Mucosa of descending colon (tissue), 3 donors: ENCODE results near the gene SPTB. TPM values are rescaled to one million over a fixed set of nuclear protein-coding genes. Genes with fewer than 3 reads are reported as not detected.

Experiments
- ATAC-seq: fragments of 200-7000 bp; cut with Tn5 transposase; one replicate; pipeline ENCODE4 v1.9.1; 2020; ENCODE audit warnings: mild to moderate bottlenecking, moderate library complexity
- DNase-seq, 3 donors: peaks; one replicate each; pipeline ENCODE4 v3.0.0-alpha.2; 2020
- H3K36me3 ChIP-seq: fragments of 200-600 bp; one replicate; pipeline ENCODE4 v1.8.0; 2021; ENCODE audit warnings: low read depth, mild to moderate bottlenecking
- H3K4me1 ChIP-seq: fragments of 200-600 bp; one replicate; pipeline ENCODE4 v1.8.0; 2021; ENCODE audit warnings: low read depth, mild to moderate bottlenecking
- H3K4me3 ChIP-seq: fragments of 200-600 bp; one replicate; pipeline ENCODE4 v1.8.0; 2021; ENCODE audit warnings: mild to moderate bottlenecking
- H3K9me3 ChIP-seq: fragments of 200-600 bp; one replicate; pipeline ENCODE4 v1.8.0; 2021; ENCODE audit warnings: mild to moderate bottlenecking
- CTCF ChIP-seq: fragments of 200-600 bp; IDR thresholded peaks from one replicate; pipeline ENCODE4 v1.8.0; 2022; ENCODE audit warnings: antibody characterized with exemption, mild to moderate bottlenecking
- intact Hi-C, 2 donors: fragments of 100-400 bp; cut with DNase I in 1 of 2; cut with micrococcal nuclease in 1 of 2; formaldehyde crosslinking; loops; one replicate each; pipeline versions ENCODE4 v1.11.0 to v1.11.1; 2022; cut with DNase I, micrococcal nuclease
- total RNA-seq, 3 donors: library from RNA; stranded (reverse); fragmentation: NEBNext Ultra II Directional in 2 of 3; extraction: Animal tissue kit (Norgen Biotek cat#: 25700) in 2 of 3; gene quantifications; one replicate each; pipeline versions ENCODE4 v1.2.1 to v1.2.4, GENCODE V29; 2021 to 2023
- donor health status: DM: no; HTN: no; CAD: no; lungs with moderate emphysema.
- donor health status: DM: no; HTN: no; CAD: no.
- donor health status: DM: no; HTN: yes; CAD: no.

Gene SPTB
- total RNA-seq, 3 donors from 2014 or later = 0.35 to 1.4 (median 0.51) TPM

- DNase-seq = peak; percentile 70 to 81 (median 81)
- peak; percentile 31 for ATAC-seq
- peaks cover 38% of the 10 kb centered on the region for H3K4me1 ChIP-seq
- H3K4me3 ChIP-seq = no peak overlapping the region
- no peaks in the 10 kb centered on the region for H3K9me3 ChIP-seq
- intact Hi-C loops = loop anchor here (5.0 kb wide), 1 partner anchor 88 kb away; no protein-coding TSS in a partner anchor
- peak; percentile 68 for TF ChIP-seq CTCF
- no peaks in the 10 kb centered on the region for H3K36me3 ChIP-seq
Observed at GRCh38 chr14:64760146-64760755, 119.5 kb downstream of the SPTB start.

GRCh38 chr14:64759555-64759938 is 120.2 kb downstream of the SPTB start:
- Histone ChIP-seq H3K4me3 (no peak overlapping the region), H3K36me3 (no peaks in the 10 kb centered on the region), H3K9me3 (no peaks in the 10 kb centered on the region), H3K4me1 (peaks cover 38% of the 10 kb centered on the region)
- TF ChIP-seq CTCF = no peak
- intact Hi-C loops = no loop called here
- ATAC-seq = no peak
- peak in 2 of 3 donors; percentile 20 to 37 for DNase-seq

GRCh38 chr14:64758691-64759554 is 120.8 kb downstream of the SPTB start:
- ATAC-seq = no peak
- Histone ChIP-seq H3K36me3 (no peaks in the 10 kb centered on the region), H3K9me3 (no peaks in the 10 kb centered on the region), H3K4me1 (peaks cover 38% of the 10 kb centered on the region), H3K4me3 (no peak overlapping the region)
- no peak for TF ChIP-seq CTCF
- peak in 2 of 3 donors; percentile 42 to 48 for DNase-seq
- intact Hi-C loops = no loop called here

GRCh38 chr14:64758025-64758521 is 121.6 kb downstream of the SPTB start:
- Histone ChIP-seq H3K36me3 (no peaks in the 10 kb centered on the region), H3K9me3 (no peaks in the 10 kb centered on the region), H3K4me3 (no peak overlapping the region), H3K4me1 (peaks cover 38% of the 10 kb centered on the region)
- peak in 2 of 3 donors; percentile 53 to 62 for DNase-seq
- no peak for TF ChIP-seq CTCF
- intact Hi-C loops = no loop called here
- ATAC-seq = peak; percentile 16

- ATAC-seq = no peak
- Histone ChIP-seq H3K9me3 (no peaks in the 10 kb centered on the region), H3K4me1 (peaks cover 37% of the 10 kb centered on the region), H3K4me3 (no peak overlapping the region), H3K36me3 (no peaks in the 10 kb centered on the region)
- intact Hi-C loops = no loop called here
- no peak for TF ChIP-seq CTCF
- peak in 2 of 3 donors; percentile 16 to 27 for DNase-seq
Observed at GRCh38 chr14:64757601-64758000, 122.1 kb downstream of the SPTB start.
